Stimulated activated CD8-positive, alpha-beta memory T cell treated with anti-CD3 and anti-CD28 coated beads, Interleukin-4, amount 100 ng/mL, for 4 hours (primary cell): ENCODE results near the gene USH2A.

Source experiments
- DNase-seq, 2 donors: peaks; one replicate each; pipeline ENCODE4 v3.0.0-alpha.2; 2020; ENCODE audit warnings: low read depth in 2 of 2, low spot score in 1 of 2

The USH2A gene

GRCh38 chr1:215963621-215964020, 459.6 kb downstream of the USH2A start:
- DNase-seq = no peak

GRCh38 chr1:215963040-215963439, 460.2 kb downstream of the USH2A start:
- DNase-seq = no peak

GRCh38 chr1:215958841-215959240, 464.4 kb downstream of the USH2A start:
- no peak for DNase-seq

- DNase-seq = no peak
Observed at GRCh38 chr1:215957663-215958062, 465.6 kb downstream of the USH2A start.

GRCh38 chr1:215932558-215932957, 490.7 kb downstream of the USH2A start:
- DNase-seq = no peak

- no peak for DNase-seq
Observed at GRCh38 chr1:215926670-215927069, 496.6 kb downstream of the USH2A start.

- DNase-seq = no peak
Observed at GRCh38 chr1:215923129-215923824, 500.0 kb downstream of the USH2A start.

- no peak for DNase-seq
Observed at GRCh38 chr1:215911406-215911968, 511.8 kb downstream of the USH2A start.

GRCh38 chr1:215905493-215906115, 517.6 kb downstream of the USH2A start:
- DNase-seq = no peak

- DNase-seq = no peak
Observed at GRCh38 chr1:215900684-215901083, 522.6 kb downstream of the USH2A start.

GRCh38 chr1:215899901-215900300, 523.3 kb downstream of the USH2A start:
- DNase-seq = no peak

- no peak for DNase-seq
Observed at GRCh38 chr1:215895893-215896292, 527.4 kb downstream of the USH2A start.

- no peak for DNase-seq
Observed at GRCh38 chr1:215895276-215895675, 528.0 kb downstream of the USH2A start.

GRCh38 chr1:215894617-215895016, 528.6 kb downstream of the USH2A start:
- no peak for DNase-seq

- DNase-seq = no peak
Observed at GRCh38 chr1:215891266-215892057, 531.8 kb downstream of the USH2A start.

- no peak for DNase-seq
Observed at GRCh38 chr1:215890438-215890837, 532.8 kb downstream of the USH2A start.

- DNase-seq = no peak
Observed at GRCh38 chr1:215889871-215890270, 533.4 kb downstream of the USH2A start.

- DNase-seq = no peak
Observed at GRCh38 chr1:215888159-215888558, 535.1 kb downstream of the USH2A start.

GRCh38 chr1:215887627-215888026, 535.6 kb downstream of the USH2A start:
- no peak for DNase-seq

GRCh38 chr1:215883004-215883403, 540.2 kb downstream of the USH2A start:
- no peak for DNase-seq

- no peak for DNase-seq
Observed at GRCh38 chr1:215878843-215879242, 544.4 kb downstream of the USH2A start.

GRCh38 chr1:215878128-215878527, 545.1 kb downstream of the USH2A start:
- DNase-seq = no peak
